ENCODE data around the gene F2RL1. TPM values are rescaled to one million over a fixed set of nuclear protein-coding genes. Genes with fewer than 3 reads are reported as not detected.

Gene F2RL1
- total RNA-seq, 1 experiment from 2014 or later = 51.8 TPM

DNA sequence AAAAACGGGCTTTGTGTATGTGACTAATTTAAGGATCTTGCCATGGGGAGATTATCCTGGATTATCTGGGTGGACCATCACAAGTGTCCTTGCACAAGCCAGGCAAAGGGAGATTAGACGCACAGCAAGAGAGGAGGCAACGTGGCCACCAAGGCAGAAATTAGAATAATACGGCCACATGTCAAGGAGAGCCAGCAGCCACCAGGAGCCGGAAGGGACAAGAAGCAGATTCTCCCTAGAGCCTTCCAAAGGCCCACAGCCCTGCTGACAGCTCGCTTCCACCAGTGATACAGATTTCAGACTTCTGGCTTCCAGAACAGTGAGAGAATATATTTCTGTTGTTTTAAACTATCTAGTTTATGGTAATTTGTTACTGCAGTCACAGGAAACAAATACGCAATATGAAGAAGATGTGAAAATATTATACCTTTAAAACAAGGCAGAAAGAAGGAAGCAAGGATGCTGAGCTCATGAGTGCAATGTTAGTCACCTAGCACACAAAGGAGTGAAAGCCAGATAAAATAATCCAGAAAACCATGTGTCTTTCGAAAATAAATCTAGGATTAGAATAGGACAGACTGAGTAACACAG lies 28.7 kb upstream of the F2RL1 start:
- H3K4me3 ChIP-seq (ENCODE audit: low read depth, low read length) = no peak overlapping the region
- TF ChIP-seq, protein P1, sequence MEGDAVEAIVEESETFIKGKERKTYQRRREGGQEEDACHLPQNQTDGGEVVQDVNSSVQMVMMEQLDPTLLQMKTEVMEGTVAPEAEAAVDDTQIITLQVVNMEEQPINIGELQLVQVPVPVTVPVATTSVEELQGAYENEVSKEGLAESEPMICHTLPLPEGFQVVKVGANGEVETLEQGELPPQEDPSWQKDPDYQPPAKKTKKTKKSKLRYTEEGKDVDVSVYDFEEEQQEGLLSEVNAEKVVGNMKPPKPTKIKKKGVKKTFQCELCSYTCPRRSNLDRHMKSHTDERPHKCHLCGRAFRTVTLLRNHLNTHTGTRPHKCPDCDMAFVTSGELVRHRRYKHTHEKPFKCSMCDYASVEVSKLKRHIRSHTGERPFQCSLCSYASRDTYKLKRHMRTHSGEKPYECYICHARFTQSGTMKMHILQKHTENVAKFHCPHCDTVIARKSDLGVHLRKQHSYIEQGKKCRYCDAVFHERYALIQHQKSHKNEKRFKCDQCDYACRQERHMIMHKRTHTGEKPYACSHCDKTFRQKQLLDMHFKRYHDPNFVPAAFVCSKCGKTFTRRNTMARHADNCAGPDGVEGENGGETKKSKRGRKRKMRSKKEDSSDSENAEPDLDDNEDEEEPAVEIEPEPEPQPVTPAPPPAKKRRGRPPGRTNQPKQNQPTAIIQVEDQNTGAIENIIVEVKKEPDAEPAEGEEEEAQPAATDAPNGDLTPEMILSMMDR (IDR thresholded peaks at IDR 0.05; ENCODE audit: insufficient read depth in 1 of 2, low read depth in 1 of 2, low read length in 1 of 2, severe bottlenecking in 1 of 2, unreplicated experiment in 1 of 2) = no peak
- H3K36me3 ChIP-seq (ENCODE audit: control insufficient read depth, insufficient read depth, low read length) = no peaks in the 10 kb centered on the region
- peaks cover 12% of the 10 kb centered on the region; the same call in 1 of the 2 replicates for H3K9me3 ChIP-seq
- peaks cover 11% of the 10 kb centered on the region for H3K36me3 Mint-ChIP-seq (ENCODE audit: insufficient read depth, unreplicated experiment)
- BruUV-seq (replicated peaks) = TSS peak; percentile 29
- H3K4me1 Mint-ChIP-seq (ENCODE audit: low read depth, unreplicated experiment) = peaks cover 42% of the 10 kb centered on the region
- POLR2A ChIA-PET = interaction anchor here (0.6 kb wide), 1 partner anchor 28 kb away, joined by 6 read pairs; the partner anchor contains the start of gene F2RL1
- no peak overlapping the region for H3K4me3 Mint-ChIP-seq (ENCODE audit: unreplicated experiment)
- DNase-seq = no peak
- no peaks in the 10 kb centered on the region for H3K27me3 Mint-ChIP-seq (ENCODE audit: insufficient read depth, unreplicated experiment)
- peaks cover 10% of the 10 kb centered on the region for H3K9me3 Mint-ChIP-seq (ENCODE audit: unreplicated experiment)
- peaks cover 45% of the 10 kb centered on the region for H3K4me1 ChIP-seq
- intact Hi-C loops (cut with micrococcal nuclease; ENCODE audit: unreplicated experiment) = loop anchor here (2.0 kb wide), 1 partner anchor 17 kb away; no protein-coding TSS in a partner anchor
- H3K27me3 ChIP-seq (replicated peaks; ENCODE audit: control insufficient read depth, insufficient read depth, low read length) = no peaks in the 10 kb centered on the region
- CTCF ChIA-PET = interaction anchor here (2.3 kb wide), 1 partner anchor 16 kb away, joined by 10 read pairs; no protein-coding TSS in a partner anchor
- H3K27ac Mint-ChIP-seq (ENCODE audit: unreplicated experiment) = peak overlapping the region; percentile 53

DNA sequence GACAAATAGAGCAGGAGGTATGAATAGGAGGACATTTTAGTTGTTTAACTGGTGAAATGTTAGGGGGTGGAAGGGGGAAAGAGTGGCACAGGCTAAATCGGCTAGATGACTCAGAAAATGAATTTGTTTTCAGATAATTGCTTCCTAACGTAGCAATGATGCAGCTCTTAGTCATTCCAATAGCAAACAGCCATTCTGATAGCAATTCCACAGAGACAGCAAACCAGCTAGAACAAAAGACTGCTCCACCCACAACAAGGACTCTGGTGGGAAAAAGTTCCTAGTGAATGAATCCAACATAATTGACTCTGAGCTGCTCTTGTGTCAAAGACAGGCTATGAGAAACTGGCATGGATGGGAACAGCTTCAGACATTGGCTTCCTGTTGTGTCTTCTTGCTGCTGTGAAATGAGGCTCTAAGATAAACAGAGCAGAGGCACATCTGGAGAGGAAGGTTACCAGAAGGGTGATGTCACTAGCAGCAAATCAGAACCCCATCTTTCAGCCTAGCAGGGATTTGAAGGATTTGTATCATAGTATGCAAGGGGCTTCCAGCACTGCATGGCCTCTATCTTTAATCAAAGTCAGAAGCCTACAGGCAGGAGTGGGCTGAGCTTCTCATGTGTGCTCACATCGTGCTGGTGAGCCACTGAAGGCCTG lies 28.1 kb upstream of the F2RL1 start:
- Histone ChIP-seq H3K4me3 (ENCODE audit: low read depth, low read length) (no peak overlapping the region), H3K4me1 (peaks cover 39% of the 10 kb centered on the region), H3K36me3 (ENCODE audit: control insufficient read depth, insufficient read depth, low read length) (no peaks in the 10 kb centered on the region), H3K9me3 (peaks cover 12% of the 10 kb centered on the region; the same call in 1 of the 2 replicates), H3K27me3 (replicated peaks; ENCODE audit: control insufficient read depth, insufficient read depth, low read length) (no peaks in the 10 kb centered on the region)
- H3K9me3 Mint-ChIP-seq (ENCODE audit: unreplicated experiment) = peaks cover 10% of the 10 kb centered on the region
- no peaks in the 10 kb centered on the region for H3K27me3 Mint-ChIP-seq (ENCODE audit: insufficient read depth, unreplicated experiment)
- ChIA-PET CTCF (interaction anchor here (2.3 kb wide), 1 partner anchor 16 kb away, joined by 10 read pairs; no protein-coding TSS in a partner anchor), POLR2A (interaction anchor here (0.6 kb wide), 1 partner anchor 28 kb away, joined by 6 read pairs; the partner anchor contains the start of gene F2RL1)
- intact Hi-C loops (cut with micrococcal nuclease; ENCODE audit: unreplicated experiment) = loop anchor here (2.0 kb wide), 1 partner anchor 16 kb away; no protein-coding TSS in a partner anchor
- peak in 1 of 2 experiments; percentile 20 for DNase-seq
- no peak overlapping the region for H3K4me3 Mint-ChIP-seq (ENCODE audit: unreplicated experiment)
- TF ChIP-seq, protein P1 (IDR thresholded peaks at IDR 0.05; ENCODE audit: insufficient read depth in 1 of 2, low read depth in 1 of 2, low read length in 1 of 2, severe bottlenecking in 1 of 2, unreplicated experiment in 1 of 2) = no peak
- no TSS peak for BruUV-seq (replicated peaks)
- peaks cover 35% of the 10 kb centered on the region for H3K4me1 Mint-ChIP-seq (ENCODE audit: low read depth, unreplicated experiment)
- H3K36me3 Mint-ChIP-seq (ENCODE audit: insufficient read depth, unreplicated experiment) = peaks cover 6% of the 10 kb centered on the region
- peak overlapping the region; percentile 53 for H3K27ac Mint-ChIP-seq (ENCODE audit: unreplicated experiment)

DNA sequence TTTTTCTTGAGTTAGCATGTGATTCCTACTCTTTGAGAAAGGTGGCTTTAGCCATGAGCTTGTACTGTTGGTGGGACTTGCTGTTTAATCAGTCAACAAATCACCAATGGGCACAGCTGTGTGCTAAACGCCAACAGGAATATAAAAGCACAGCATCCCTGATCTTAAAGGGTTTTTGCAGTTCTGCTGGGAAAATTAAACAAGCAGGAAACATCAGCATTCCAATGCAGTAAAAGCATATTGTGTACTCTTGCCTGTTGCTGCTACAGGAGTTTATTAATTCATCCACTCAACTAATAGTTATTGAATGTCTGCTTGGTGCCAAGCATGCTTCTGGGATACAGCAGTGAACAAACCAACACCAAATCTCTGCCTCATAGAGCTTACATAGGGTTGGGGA lies 27.4 kb upstream of the F2RL1 start:
- Mint-ChIP-seq H3K36me3 (ENCODE audit: insufficient read depth, unreplicated experiment) (peaks cover 6% of the 10 kb centered on the region), H3K9me3 (ENCODE audit: unreplicated experiment) (peaks cover 10% of the 10 kb centered on the region), H3K4me1 (ENCODE audit: low read depth, unreplicated experiment) (peaks cover 34% of the 10 kb centered on the region), H3K27me3 (ENCODE audit: insufficient read depth, unreplicated experiment) (no peaks in the 10 kb centered on the region), H3K4me3 (ENCODE audit: unreplicated experiment) (peak overlapping the region; percentile 23), H3K27ac (ENCODE audit: unreplicated experiment) (no peak overlapping the region)
- ChIA-PET CTCF (interaction anchor here (2.3 kb wide), 1 partner anchor 17 kb away, joined by 10 read pairs; no protein-coding TSS in a partner anchor), POLR2A (no interaction called here)
- H3K4me1 ChIP-seq = peaks cover 33% of the 10 kb centered on the region
- no peaks in the 10 kb centered on the region for H3K27me3 ChIP-seq (replicated peaks; ENCODE audit: control insufficient read depth, insufficient read depth, low read length)
- no peak for DNase-seq
- H3K36me3 ChIP-seq (ENCODE audit: control insufficient read depth, insufficient read depth, low read length) = no peaks in the 10 kb centered on the region
- BruUV-seq (replicated peaks) = no TSS peak
- intact Hi-C loops (cut with micrococcal nuclease; ENCODE audit: unreplicated experiment) = loop anchor here (2.0 kb wide), 1 partner anchor 15 kb away; no protein-coding TSS in a partner anchor
- H3K9me3 ChIP-seq = peaks cover 12% of the 10 kb centered on the region; the same call in 1 of the 2 replicates
- TF ChIP-seq, protein P1 (IDR thresholded peaks at IDR 0.05; ENCODE audit: insufficient read depth in 1 of 2, low read depth in 1 of 2, low read length in 1 of 2, severe bottlenecking in 1 of 2, unreplicated experiment in 1 of 2) = no peak
- H3K4me3 ChIP-seq (ENCODE audit: low read depth, low read length) = no peak overlapping the region
